Measurements from ENCODE around the gene SHISA3.
"Not testable (repeated sequence)": the region's sequence is repeated elsewhere in the genome, so short reads cannot be mapped to it uniquely, and the experiment has no call there.

The SHISA3 gene

GRCh38 chr4:42396752-42397634 is at the start of gene SHISA3:
Gene SHISA3 (plus strand): TSS chr4:42397488. CDS start chr4:42398057, 569 bp downstream.
- no peak for DNase-seq (ENCODE audit: low read depth in 2 of 2)

- no peak for DNase-seq (ENCODE audit: low read depth in 2 of 2)
These were observed 49.0 kb upstream of the SHISA3 start for GRCh38 chr4:42348247-42348646.

GRCh38 chr4:42348692-42349091 is 48.6 kb upstream of the SHISA3 start:
- DNase-seq (ENCODE audit: low read depth in 2 of 2) = no peak

GRCh38 chr4:42350611-42351182 is 46.6 kb upstream of the SHISA3 start:
- DNase-seq (ENCODE audit: low read depth in 2 of 2) = no peak

- no peak for DNase-seq (ENCODE audit: low read depth in 2 of 2)
These were observed 45.2 kb upstream of the SHISA3 start for GRCh38 chr4:42352049-42352448.

GRCh38 chr4:42357325-42357724 is 40.0 kb upstream of the SHISA3 start:
- no peak for DNase-seq (ENCODE audit: low read depth in 2 of 2)

- DNase-seq (ENCODE audit: low read depth in 2 of 2) = no peak
These were observed 37.6 kb upstream of the SHISA3 start for GRCh38 chr4:42359711-42360110.

- no peak for DNase-seq (ENCODE audit: low read depth in 2 of 2)
These were observed 37.0 kb upstream of the SHISA3 start for GRCh38 chr4:42360256-42360669.

- DNase-seq (ENCODE audit: low read depth in 2 of 2) = no peak
These were observed 35.8 kb upstream of the SHISA3 start for GRCh38 chr4:42361456-42361855.

- no peak for DNase-seq (ENCODE audit: low read depth in 2 of 2)
These were observed 34.7 kb upstream of the SHISA3 start for GRCh38 chr4:42362591-42362990.

- no peak for DNase-seq (ENCODE audit: low read depth in 2 of 2)
These were observed 33.7 kb upstream of the SHISA3 start for GRCh38 chr4:42363614-42364013.

GRCh38 chr4:42364266-42365053 is 32.8 kb upstream of the SHISA3 start:
- no peak for DNase-seq (ENCODE audit: low read depth in 2 of 2)

- no peak for DNase-seq (ENCODE audit: low read depth in 2 of 2)
These were observed 30.3 kb upstream of the SHISA3 start for GRCh38 chr4:42366959-42367358.

- no peak for DNase-seq (ENCODE audit: low read depth in 2 of 2)
These were observed 27.8 kb upstream of the SHISA3 start for GRCh38 chr4:42369489-42369888.

GRCh38 chr4:42371305-42372252 is 25.7 kb upstream of the SHISA3 start:
- no peak for DNase-seq (ENCODE audit: low read depth in 2 of 2)

- DNase-seq (ENCODE audit: low read depth in 2 of 2) = not testable (repeated sequence)
These were observed 25.0 kb upstream of the SHISA3 start for GRCh38 chr4:42372303-42372702.

GRCh38 chr4:42377497-42377896 is 19.8 kb upstream of the SHISA3 start:
- DNase-seq (ENCODE audit: low read depth in 2 of 2) = no peak

GRCh38 chr4:42381666-42382065 is 15.6 kb upstream of the SHISA3 start:
- no peak for DNase-seq (ENCODE audit: low read depth in 2 of 2)

GRCh38 chr4:42385516-42385915 is 11.8 kb upstream of the SHISA3 start:
- no peak for DNase-seq (ENCODE audit: low read depth in 2 of 2)

- DNase-seq (ENCODE audit: low read depth in 2 of 2) = no peak
These were observed 6.5 kb upstream of the SHISA3 start for GRCh38 chr4:42390622-42391354.

GRCh38 chr4:42391355-42391664 is 6.0 kb upstream of the SHISA3 start:
- no peak for DNase-seq (ENCODE audit: low read depth in 2 of 2)
